Activated naive CD4-positive, alpha-beta T cell treated with Interleukin-2 at 50 U/mL for 16 hours (primary cell): ENCODE results near the gene GCH1.

Experiments used
- DNase-seq: peaks from one replicate; pipeline ENCODE4 v3.0.0-alpha.2; 2020

Gene GCH1

GRCh38 chr14:54857830-54858269 is 44.8 kb downstream of the GCH1 start:
- no peak for DNase-seq

- no peak for DNase-seq
Observed at GRCh38 chr14:54856152-54856551, 46.5 kb downstream of the GCH1 start.

- no peak for DNase-seq
Observed at GRCh38 chr14:54854181-54854580, 48.4 kb downstream of the GCH1 start.

- no peak for DNase-seq
Observed at GRCh38 chr14:54853339-54853738, 49.3 kb downstream of the GCH1 start.

- no peak for DNase-seq
Observed at GRCh38 chr14:54852215-54852614, 50.4 kb downstream of the GCH1 start.

GRCh38 chr14:54848910-54849309 is 53.7 kb downstream of the GCH1 start:
- no peak for DNase-seq

- no peak for DNase-seq
Observed at GRCh38 chr14:54845641-54846040, 57.0 kb downstream of the GCH1 start.

- DNase-seq = no peak
Observed at GRCh38 chr14:54844479-54844878, 58.1 kb downstream of the GCH1 start.

GRCh38 chr14:54840798-54841197 is 61.8 kb downstream of the GCH1 start:
- DNase-seq = no peak

- DNase-seq = no peak
Observed at GRCh38 chr14:54840336-54840735, 62.3 kb downstream of the GCH1 start.

- DNase-seq = no peak
Observed at GRCh38 chr14:54839701-54840119, 62.9 kb downstream of the GCH1 start.

- DNase-seq = no peak
Observed at GRCh38 chr14:54838931-54839512, 63.6 kb downstream of the GCH1 start.

- no peak for DNase-seq
Observed at GRCh38 chr14:54837508-54838149, 65.0 kb downstream of the GCH1 start.

- no peak for DNase-seq
Observed at GRCh38 chr14:54836231-54836630, 66.4 kb downstream of the GCH1 start.

GRCh38 chr14:54834727-54835126 is 67.9 kb downstream of the GCH1 start:
- no peak for DNase-seq

GRCh38 chr14:54834081-54834480 is 68.5 kb downstream of the GCH1 start:
- no peak for DNase-seq

- DNase-seq = no peak
Observed at GRCh38 chr14:54830650-54831049, 72.0 kb downstream of the GCH1 start.

GRCh38 chr14:54829486-54830224 is 73.0 kb downstream of the GCH1 start:
- DNase-seq = no peak

GRCh38 chr14:54828037-54828436 is 74.6 kb downstream of the GCH1 start:
- DNase-seq = no peak

GRCh38 chr14:54823757-54824549 is 78.7 kb downstream of the GCH1 start:
- no peak for DNase-seq

GRCh38 chr14:54822685-54823084 is 79.9 kb downstream of the GCH1 start:
- DNase-seq = no peak

GRCh38 chr14:54818201-54819133 is 84.2 kb downstream of the GCH1 start:
- DNase-seq = no peak
